Inflammatory macrophage treated with lipopolysaccharide for 1 hour (primary cell): ENCODE data around the gene MAP3K19.
"Not testable (repeated sequence)": the region's sequence is repeated elsewhere in the genome, so short reads cannot be mapped to it uniquely, and the experiment has no call there.

Experiments used
- DNase-seq, 2 donors: peaks; one replicate each; pipeline ENCODE4 v3.0.0-alpha.2; 2020 to 2022

The MAP3K19 gene

GRCh38 chr2:135047300-135047699 lies at the start of gene MAP3K19:
TSS of gene MAP3K19 (minus strand) at chr2:135047447. CDS start at chr2:135024647, 22,800 bp downstream.
- DNase-seq: no peak

GRCh38 chr2:135096665-135097446 lies 49.6 kb upstream of the MAP3K19 start:
- no peak for DNase-seq

GRCh38 chr2:135095591-135095990 lies 48.3 kb upstream of the MAP3K19 start:
- no peak for DNase-seq

- no peak for DNase-seq
These were observed 47.3 kb upstream of the MAP3K19 start for GRCh38 chr2:135094508-135094907.

- DNase-seq: no peak
These were observed 46.6 kb upstream of the MAP3K19 start for GRCh38 chr2:135093670-135094330.

GRCh38 chr2:135093193-135093592 lies 45.9 kb upstream of the MAP3K19 start:
- no peak for DNase-seq

GRCh38 chr2:135091681-135092080 lies 44.4 kb upstream of the MAP3K19 start:
- DNase-seq: no peak

GRCh38 chr2:135089597-135089996 lies 42.4 kb upstream of the MAP3K19 start:
- not testable (repeated sequence) for DNase-seq

- DNase-seq: no peak
These were observed 39.0 kb upstream of the MAP3K19 start for GRCh38 chr2:135086222-135086621.

GRCh38 chr2:135078417-135078816 lies 31.2 kb upstream of the MAP3K19 start:
- no peak for DNase-seq

GRCh38 chr2:135076556-135076955 lies 29.3 kb upstream of the MAP3K19 start:
- DNase-seq: no peak

GRCh38 chr2:135074216-135074615 lies 27.0 kb upstream of the MAP3K19 start:
- DNase-seq: no peak

- no peak for DNase-seq
These were observed 25.1 kb upstream of the MAP3K19 start for GRCh38 chr2:135072125-135072997.

- peak in 1 of 2 donors; percentile 2 for DNase-seq
These were observed 19.5 kb upstream of the MAP3K19 start for GRCh38 chr2:135066710-135067109.

- DNase-seq: no peak
These were observed 16.9 kb upstream of the MAP3K19 start for GRCh38 chr2:135064149-135064548.

- DNase-seq: peak in 1 of 2 donors; percentile 4
These were observed 16.0 kb upstream of the MAP3K19 start for GRCh38 chr2:135063210-135063609.

- DNase-seq: no peak
These were observed 12.3 kb upstream of the MAP3K19 start for GRCh38 chr2:135059577-135059976.

- no peak for DNase-seq
These were observed 9.5 kb upstream of the MAP3K19 start for GRCh38 chr2:135056790-135057189.

- DNase-seq: no peak
These were observed 8.0 kb upstream of the MAP3K19 start for GRCh38 chr2:135055182-135055786.

GRCh38 chr2:135052997-135053474 lies 5.8 kb upstream of the MAP3K19 start:
- no peak for DNase-seq

GRCh38 chr2:135052042-135052876 lies 5.0 kb upstream of the MAP3K19 start, which contains the start of gene RAB3GAP1:
TSS of gene RAB3GAP1 (plus strand) at chr2:135052292. CDS start at chr2:135052308, 16 bp downstream.
- peak; percentile 89 to 92 for DNase-seq

- no peak for DNase-seq
These were observed 3.4 kb upstream of the MAP3K19 start for GRCh38 chr2:135050684-135051083.
